Measurements from ENCODE around the gene SYT8.

- TF ChIP-seq TEAD4 (IDR thresholded peaks at IDR 0.05; ENCODE audit: low read depth, low read length), result no peak
- TF ChIP-seq, protein P1, sequence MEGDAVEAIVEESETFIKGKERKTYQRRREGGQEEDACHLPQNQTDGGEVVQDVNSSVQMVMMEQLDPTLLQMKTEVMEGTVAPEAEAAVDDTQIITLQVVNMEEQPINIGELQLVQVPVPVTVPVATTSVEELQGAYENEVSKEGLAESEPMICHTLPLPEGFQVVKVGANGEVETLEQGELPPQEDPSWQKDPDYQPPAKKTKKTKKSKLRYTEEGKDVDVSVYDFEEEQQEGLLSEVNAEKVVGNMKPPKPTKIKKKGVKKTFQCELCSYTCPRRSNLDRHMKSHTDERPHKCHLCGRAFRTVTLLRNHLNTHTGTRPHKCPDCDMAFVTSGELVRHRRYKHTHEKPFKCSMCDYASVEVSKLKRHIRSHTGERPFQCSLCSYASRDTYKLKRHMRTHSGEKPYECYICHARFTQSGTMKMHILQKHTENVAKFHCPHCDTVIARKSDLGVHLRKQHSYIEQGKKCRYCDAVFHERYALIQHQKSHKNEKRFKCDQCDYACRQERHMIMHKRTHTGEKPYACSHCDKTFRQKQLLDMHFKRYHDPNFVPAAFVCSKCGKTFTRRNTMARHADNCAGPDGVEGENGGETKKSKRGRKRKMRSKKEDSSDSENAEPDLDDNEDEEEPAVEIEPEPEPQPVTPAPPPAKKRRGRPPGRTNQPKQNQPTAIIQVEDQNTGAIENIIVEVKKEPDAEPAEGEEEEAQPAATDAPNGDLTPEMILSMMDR (IDR thresholded peaks at IDR 0.05; ENCODE audit: control extremely low read depth in 1 of 3, insufficient read depth in 1 of 3, low read depth in 1 of 3, low read length in 3 of 3), result peak in 1 of 3 experiments; percentile 22; a peak in 1 of 4 replicates
- no peak for TF ChIP-seq POLR2AphosphoS5 (IDR thresholded peaks at IDR 0.05; ENCODE audit: low read depth, low read length)
- no peak for TF ChIP-seq EP300 (IDR thresholded peaks at IDR 0.05; ENCODE audit: borderline replicate concordance in 1 of 2, low read depth in 2 of 2, low read length in 2 of 2)
- TF ChIP-seq BRCA1 (IDR thresholded peaks at IDR 0.05; ENCODE audit: low read depth, low read length), result no peak
- no peak for TF ChIP-seq RAD21 (IDR thresholded peaks at IDR 0.05 in 1 of 2, conservative IDR thresholded peaks at IDR 0.05 in 1 of 2; ENCODE audit: low read depth in 2 of 2, low read length in 2 of 2)
- no peak for TF ChIP-seq EZH2 (IDR thresholded peaks at IDR 0.05; ENCODE audit: low read depth, low read length, severe bottlenecking)
- no peak for TF ChIP-seq BACH1 (IDR thresholded peaks at IDR 0.05; ENCODE audit: low read length)
- TF ChIP-seq CHD7 (IDR thresholded peaks at IDR 0.05; ENCODE audit: insufficient replicate concordance, low read length), result no peak
- no peak for TF ChIP-seq MAFK (IDR thresholded peaks at IDR 0.05; ENCODE audit: low read depth, low read length)
- no peak for TF ChIP-seq RFX5 (IDR thresholded peaks at IDR 0.05; ENCODE audit: borderline replicate concordance, low read depth, low read length)
These were observed 1.9 kb upstream of the SYT8 start for GRCh38 chr11:1832920-1833295.
